MM.1S (cell line): Measurements from ENCODE around the gene USP12.

ENCODE experiments used
- CTCF ChIP-seq: fragments of 300-600 bp; sonication (generic); IDR thresholded peaks from 2 replicates; pipeline ENCODE4 v1.5.1; 2016; ENCODE audit warnings: antibody characterized with exemption, low read length, mixed read lengths
- EZH2 ChIP-seq: fragments of 300-600 bp; sonication (generic); optimal IDR thresholded peaks from 2 replicates; pipeline ENCODE3; 2017; ENCODE audit warnings: low read depth, mild to moderate bottlenecking, antibody characterized with exemption, low read length, mixed read lengths
- EZH2phosphoT487 ChIP-seq: fragments of 300-600 bp; sonication (generic); IDR thresholded peaks from 2 replicates; pipeline ENCODE4 v1.6.1; 2018; ENCODE audit warnings: antibody characterized with exemption, low read length

DNA sequence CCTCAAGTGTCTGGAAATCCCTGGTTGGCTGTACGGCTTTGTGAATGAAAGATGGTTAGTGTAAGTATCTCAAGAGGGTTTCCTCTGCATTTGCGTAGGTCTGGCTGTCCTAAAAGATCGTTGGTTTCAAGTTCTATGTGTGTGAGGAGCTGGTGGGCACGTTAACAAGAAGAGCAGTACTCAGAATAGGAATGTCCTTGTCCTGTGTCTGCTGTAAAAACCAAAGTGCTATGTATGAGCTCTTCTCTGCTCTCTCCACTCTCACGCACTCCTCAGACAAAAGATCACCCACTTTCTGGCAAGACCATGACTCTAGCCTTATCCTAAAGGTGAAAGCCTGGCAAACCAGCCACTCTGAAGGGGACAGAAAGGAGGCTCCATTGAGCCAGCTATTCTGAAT lies 39.1 kb downstream of the USP12 start:
- no peak for TF ChIP-seq EZH2
- no peak for TF ChIP-seq CTCF
- no peak for TF ChIP-seq EZH2phosphoT487
